LoVo (cell line): ENCODE results near the gene LAMB3.

Experiments used
- DNase-seq: peaks from one replicate; pipeline ENCODE4 v3.0.0-alpha.2; 2016; ENCODE audit warnings: low spot score

Gene LAMB3

GRCh38 chr1:209633335-209633997 lies 18.8 kb downstream of the LAMB3 start:
- DNase-seq: no peak

GRCh38 chr1:209630383-209631225 lies 21.6 kb downstream of the LAMB3 start:
- no peak for DNase-seq

DNA sequence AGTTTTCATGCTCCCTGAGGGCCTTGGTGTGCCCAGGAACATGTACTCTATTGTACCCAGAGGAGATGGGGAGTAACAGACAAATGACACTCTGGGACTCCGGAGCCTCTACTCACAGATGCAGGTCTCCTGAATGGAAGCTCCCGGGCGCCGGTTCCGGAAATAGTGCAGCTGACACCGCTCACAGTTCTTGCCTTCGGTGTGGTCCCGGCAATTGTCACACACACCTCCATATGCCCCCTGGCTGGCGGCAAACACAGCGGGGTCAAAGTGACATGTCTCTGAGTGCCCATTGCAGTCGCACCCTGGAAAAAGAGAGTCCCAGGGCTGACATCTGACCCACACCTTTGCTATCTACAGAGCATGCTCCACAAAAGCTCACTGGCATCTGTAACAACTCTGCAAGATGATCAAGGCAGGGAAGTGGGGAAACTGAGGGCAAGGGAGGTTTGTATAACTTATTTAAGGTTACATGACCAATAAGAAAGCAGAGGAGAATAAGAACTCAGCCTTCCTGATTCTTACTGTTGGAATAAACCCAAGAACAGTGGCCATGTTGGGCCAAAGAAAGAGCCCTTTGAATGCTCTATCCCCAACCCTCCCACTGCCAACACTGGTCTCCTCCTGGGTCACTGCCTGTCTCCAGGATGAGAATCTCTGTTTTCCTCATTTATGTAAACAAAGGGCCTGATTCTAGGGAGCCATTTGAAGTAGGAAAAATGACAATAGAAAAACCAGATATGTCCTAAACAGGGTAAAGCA lies 22.4 kb downstream of the LAMB3 start:
- DNase-seq: no peak

DNA sequence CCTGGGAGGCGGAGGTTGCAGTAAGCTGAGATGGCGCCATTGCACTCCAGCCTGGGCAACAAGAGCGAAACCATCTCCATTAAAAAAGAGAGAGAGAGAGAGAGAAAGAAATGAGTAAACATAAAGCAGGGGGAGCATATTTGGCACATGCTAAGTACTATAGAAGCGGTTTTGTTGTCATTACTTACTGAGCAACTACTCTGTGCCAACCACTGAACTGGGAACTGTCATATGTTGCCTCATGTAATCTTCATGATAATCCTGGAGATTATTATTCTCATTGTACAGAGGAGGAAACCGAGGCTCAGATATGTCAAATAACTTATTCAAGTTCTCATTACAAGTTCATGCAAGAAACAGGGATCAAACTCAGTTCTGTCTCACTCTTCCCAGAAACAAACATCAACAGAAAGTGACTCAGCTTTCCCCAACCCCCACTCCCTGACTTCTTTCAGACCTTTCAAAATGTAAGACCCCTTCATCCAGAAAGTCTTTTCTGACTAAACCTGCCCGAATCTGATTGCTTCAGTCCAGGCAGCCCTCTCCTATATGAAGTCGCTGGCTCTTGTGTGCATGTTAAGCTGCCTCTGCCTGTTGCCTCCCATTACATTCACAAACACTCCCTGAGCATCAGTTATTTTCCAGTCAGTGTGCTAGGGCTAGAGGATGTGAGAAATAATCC lies 23.5 kb downstream of the LAMB3 start:
- DNase-seq: no peak

- peak; percentile 33 for DNase-seq
Observed at GRCh38 chr1:209627732-209628196, 24.5 kb downstream of the LAMB3 start.

GRCh38 chr1:209627027-209627731 lies 25.0 kb downstream of the LAMB3 start:
- DNase-seq: no peak

DNA sequence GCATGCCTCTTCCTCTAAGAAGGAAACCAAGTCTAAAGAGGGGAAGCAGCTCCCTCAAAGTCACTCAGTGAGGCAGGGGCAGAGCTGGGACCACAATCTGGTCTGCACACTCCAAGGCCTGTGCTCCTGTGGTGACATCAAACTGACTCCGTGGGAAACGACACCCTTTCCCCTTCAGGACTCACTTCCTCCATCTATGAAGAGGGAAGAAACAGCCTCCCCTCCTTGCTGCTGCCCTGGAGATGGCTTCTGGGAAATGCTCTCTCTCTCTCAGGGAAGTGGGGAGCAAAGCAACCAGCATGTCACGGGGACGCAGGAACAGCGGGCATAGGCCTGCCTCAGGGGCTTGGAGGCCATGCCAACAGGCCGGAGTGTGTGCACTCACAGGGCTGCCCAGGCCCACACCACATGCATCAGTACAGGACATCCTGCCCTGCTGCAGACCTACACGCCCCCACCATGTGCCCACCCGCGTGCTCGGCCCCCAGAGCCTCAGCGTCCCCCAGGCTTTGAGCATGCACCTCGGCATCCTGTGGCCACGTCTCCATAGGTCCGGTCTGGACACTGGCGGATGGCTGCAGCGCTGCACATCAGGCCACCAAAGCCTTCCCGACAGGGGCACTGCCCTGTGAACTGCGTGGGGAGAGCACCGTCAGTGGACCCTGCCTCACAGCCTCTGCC lies 25.7 kb downstream of the LAMB3 start:
- DNase-seq: no peak

DNA sequence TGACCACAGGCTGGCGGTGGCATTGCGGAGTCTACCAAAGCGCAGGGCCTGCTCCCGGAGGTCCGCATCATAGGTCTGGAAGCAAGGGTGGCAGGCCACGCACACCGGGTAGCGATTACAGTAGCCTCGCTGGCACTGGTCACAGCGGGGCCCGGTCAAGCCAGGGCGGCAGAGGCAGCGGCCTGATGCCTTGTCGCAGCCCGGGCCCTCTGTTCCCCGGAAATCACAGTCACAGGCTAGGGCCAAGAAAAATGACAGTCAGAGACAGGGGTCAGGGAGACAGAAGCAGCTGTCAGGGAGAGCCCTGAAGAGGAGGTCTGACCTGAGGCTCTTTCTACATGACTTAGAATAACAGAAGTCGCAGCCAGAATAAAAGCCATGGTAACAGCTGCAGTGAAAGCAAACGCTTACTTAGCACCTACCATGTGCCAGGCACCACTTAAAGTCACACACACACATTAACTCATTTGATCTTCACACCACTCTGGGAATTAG lies 26.4 kb downstream of the LAMB3 start:
- no peak for DNase-seq

DNA sequence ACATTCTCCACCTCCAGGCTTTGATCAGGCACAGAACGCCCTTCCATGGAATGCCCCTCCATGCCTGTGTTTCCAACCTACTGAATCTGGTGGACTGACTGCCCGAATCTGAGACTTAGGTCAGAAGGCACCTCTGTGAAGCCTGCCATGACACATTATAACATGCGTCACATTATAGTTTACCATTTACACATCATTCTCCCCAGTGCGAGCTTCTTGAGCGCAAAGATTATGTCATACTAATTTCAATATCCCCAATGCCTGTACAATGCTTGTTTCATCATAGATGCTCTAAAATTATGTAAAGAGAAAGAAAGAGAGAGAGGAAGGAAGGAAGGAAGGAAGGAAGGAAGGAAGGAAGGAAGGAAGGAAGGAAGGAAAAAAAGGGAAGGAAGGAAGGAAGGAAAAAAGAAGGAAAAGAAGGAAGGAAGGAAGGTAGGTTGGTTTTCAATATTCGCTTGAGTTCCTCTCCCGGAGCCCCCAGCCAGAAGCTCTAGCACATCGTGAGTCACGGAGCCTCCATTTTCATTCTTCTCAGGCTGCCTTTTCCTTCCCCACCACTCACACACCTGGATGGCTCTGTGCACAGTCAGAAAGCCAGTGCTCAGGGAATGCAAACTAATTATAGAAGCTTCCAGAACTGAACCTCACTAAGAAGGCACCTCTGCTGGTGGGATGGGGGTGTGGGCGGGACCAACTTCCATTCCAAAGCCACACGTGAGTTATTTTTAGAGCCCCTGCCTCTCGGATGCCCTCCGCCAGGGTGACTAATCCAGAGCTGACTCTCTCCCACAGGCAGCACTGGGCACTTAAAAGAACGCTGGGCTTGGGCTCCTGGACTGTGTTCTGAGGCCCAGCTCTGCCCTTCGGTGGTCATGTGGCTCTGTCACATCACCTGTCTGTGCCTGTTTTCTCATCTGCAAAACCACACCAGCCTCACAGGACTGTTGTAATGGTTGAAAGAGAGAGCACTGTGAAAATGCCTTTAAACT lies 27.4 kb downstream of the LAMB3 start:
- no peak for DNase-seq

DNA sequence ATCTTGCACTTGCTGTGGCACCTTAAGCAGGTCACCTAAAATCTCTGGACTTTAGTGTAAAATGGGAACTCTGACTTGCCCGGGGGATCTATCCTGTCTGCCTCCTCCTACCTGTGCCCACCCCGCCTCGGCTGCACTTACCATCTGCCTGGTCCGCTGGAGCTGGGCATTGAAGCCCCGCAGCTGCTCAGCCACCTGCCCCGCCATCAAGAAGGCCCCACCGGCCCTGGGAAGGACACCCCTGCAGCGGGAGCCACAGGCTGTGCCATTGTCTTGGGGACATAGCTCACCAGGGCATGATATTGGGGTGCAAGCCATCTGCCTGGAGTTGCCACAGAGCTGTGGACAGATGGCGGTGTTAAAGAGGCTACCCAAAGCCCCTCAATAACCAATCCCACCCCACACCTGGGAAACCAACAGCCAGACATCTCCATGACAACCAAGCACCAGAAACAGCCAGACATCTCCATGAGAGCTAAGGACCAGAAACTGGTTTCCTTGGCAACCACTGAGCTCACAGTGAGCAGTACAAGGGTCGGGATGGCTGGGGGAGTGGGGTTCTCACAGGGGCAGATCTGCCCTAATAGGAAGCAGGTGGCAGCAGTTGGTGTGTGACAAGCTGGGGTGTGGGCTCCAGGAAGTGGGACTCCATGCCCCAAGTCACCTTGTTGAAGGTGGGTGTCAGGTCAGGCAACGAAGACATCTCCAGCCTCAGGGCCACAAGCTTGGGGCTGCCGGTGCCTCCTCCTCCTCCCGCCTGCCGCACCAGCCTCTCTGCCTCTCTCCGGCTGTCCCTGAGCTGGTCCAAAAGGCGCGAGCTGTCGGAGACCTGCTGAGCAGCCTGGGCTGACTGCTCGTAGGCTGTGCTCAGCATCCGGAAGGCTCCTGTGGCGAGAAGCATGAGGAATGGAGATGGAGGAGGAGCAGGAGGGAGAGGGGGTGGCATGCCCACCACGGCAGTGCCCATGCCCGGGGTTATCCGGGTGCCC lies 29.1 kb downstream of the LAMB3 start:
- DNase-seq: no peak

- no peak for DNase-seq
Observed at GRCh38 chr1:209621741-209622655, 30.2 kb downstream of the LAMB3 start.

GRCh38 chr1:209621286-209621685 lies 30.9 kb downstream of the LAMB3 start:
- DNase-seq: no peak

GRCh38 chr1:209620487-209620884 lies 31.7 kb downstream of the LAMB3 start:
- no peak for DNase-seq

DNA sequence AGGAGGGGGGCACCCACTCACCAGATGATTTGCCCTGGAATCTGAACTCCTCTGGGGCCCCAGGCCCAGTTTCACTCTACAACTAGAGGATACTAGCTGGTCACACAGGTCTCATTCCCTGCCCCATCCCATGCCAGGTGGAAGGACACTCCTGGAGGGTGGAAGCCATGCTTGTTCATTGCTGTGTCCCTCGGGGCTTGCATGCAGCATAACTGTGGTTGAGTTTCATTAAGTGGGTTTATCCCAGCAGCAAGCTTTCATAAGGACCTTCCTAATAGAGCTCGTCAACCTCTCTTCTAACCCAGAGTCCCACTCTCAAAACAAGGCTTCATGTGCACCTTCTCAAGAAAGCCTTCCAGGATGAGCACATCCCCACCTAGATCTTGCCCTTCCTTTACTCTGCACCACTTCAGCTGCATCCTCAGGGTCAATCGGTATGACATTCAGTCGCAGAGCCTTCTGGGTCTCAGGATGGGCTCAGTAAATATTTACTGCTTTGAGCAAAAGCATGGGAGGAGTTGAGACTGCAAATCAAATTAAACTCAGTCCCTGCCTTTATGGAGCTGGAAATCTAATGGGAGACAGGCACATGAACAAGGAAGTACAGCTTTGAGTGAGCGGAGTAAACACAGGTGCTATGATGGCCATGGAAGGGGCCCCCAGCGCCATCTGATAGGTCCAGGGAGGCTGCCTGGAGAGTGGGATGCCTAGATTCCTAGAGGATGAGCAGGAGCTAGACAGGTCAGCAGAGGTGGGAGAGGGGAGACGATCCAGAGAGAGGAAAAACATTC lies 32.3 kb downstream of the LAMB3 start:
- DNase-seq: no peak

DNA sequence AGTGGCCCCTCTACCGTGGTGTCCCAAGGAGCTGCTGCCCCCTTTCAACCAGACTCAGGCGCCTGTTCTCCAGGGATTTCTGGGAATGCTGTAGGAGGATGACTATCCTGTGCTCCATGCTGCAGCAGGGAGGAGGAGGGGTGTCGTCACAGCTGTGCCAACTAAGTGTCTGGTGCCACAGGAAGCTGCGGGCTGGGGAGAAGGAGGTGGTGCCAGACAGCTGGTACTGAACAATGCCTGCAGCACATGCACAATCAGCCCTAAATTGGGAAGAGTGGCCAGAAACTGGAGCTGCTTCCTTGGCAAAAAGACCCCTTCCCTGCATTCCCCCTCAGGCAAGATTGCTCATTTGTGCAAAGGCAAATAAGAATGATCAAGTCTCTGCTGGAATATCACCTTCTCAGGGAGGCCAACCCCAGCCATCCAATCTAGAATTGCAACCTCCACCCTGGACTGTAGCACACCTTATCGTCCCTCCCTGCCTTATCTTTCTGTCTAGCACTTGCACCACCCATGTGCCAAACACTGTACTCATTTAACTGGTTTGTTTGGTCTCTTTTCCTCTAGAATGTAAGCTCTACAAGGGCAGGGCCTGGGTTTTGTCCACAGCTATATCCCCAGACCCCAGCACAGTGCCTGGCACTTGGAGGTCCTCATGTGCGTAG lies 33.3 kb downstream of the LAMB3 start:
- DNase-seq: no peak

GRCh38 chr1:209618291-209618690 lies 33.9 kb downstream of the LAMB3 start:
- no peak for DNase-seq
